HG02840 (cell line): Measurements from ENCODE around the gene SKIL.
"Not testable (repeated sequence)": the region's sequence is repeated elsewhere in the genome, so short reads cannot be mapped to it uniquely, and the experiment has no call there.

Source experiments
- ATAC-seq: cut with Tn5 transposase; IDR thresholded peaks from one replicate; pipeline ENCODE4 v1.9.1; 2021; ENCODE audit warnings: mild to moderate bottlenecking, moderate library complexity, moderate number of reproducible peaks; ENCODE audit not compliant: unreplicated experiment, low FRiP score

The SKIL gene

DNA sequence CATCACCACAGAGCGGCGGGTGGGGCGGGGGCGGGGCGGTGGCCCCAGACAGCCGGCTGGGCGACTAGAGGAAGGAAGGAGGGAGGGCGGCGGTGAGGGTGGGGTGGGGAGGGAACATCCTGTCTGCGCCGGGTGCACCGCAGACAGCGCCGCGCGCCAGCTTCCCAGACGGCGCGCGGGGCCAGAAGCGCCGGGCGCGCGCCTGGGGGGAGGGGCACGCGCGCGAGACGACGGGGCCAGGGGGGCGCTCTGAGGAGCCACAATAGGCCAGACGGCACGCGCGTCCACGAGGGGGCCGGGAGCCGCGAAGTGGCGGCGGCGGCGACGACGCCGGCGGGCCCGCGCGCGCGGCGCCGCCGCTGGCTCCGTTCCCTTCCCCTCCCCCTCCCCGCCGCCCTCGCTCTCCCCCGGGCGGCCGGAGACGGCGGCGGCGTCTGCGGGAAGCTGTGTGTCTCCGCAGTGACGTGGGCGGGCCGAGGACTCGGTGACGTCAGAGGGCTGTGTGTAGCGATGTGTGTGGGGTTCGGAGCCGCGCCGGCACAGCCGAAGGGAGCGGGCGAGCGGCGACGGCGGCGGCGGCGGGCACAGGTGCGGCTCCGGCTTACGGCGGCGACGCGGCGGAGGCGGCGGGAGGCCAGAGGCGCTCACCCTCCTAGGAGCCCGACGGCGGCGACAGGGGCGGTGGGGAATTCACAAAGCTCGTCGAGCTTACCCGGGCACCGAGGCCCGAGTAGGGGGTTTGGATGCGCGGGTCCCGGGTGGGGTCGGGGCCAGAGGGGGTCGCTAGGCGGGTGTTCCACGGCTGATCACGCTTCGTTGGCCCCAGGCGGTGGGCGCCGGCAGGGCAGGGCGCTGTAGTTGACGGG lies at the start of gene SKIL:
SKIL (plus strand) TSS at position 540 of the 866 bp plus-strand sequence. CDS start 2,617 bp downstream, outside the sequence.
- ATAC-seq, result peak; percentile 57

DNA sequence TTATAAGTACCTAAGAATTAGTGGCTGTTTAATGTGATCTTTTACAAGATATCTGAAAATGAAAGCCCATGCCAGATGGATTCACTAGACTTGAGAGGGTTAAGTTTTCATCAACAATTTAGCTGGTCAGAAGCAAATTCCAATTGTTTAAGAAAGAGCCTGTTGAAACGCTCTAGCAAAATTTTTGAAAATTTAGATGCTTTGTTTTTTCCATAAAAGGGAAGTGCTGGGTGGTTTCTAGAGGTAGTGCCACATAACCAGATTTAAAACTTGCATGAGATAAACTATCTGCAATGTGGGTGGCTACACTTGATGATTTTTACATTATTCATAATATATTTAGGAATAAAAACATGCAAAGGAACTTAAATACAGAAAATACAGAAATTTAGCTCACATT lies 48.5 kb upstream of the SKIL start:
- no peak for ATAC-seq

DNA sequence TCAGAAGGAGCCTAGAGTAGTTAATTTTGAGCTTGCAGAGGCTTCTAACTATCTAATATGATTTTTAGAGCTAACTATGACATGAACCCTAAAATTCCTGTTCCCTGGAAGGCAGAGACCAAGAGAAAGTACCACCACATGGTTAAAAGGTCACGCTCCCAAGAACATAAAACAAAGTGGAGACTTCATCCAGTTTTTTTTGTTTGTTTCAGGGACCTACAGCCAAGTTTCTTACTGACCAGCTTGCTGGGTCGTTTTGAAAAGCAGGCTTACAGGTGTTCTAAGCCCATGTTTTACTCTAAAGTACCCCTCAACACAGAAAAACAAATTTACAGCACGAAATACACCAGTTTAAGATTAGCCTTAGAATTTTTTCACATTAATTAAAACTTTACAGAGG lies 39.6 kb upstream of the SKIL start:
- ATAC-seq, result no peak

- no peak for ATAC-seq
Measured at GRCh38 chr3:170320461-170321121, 36.9 kb upstream of the SKIL start.

DNA sequence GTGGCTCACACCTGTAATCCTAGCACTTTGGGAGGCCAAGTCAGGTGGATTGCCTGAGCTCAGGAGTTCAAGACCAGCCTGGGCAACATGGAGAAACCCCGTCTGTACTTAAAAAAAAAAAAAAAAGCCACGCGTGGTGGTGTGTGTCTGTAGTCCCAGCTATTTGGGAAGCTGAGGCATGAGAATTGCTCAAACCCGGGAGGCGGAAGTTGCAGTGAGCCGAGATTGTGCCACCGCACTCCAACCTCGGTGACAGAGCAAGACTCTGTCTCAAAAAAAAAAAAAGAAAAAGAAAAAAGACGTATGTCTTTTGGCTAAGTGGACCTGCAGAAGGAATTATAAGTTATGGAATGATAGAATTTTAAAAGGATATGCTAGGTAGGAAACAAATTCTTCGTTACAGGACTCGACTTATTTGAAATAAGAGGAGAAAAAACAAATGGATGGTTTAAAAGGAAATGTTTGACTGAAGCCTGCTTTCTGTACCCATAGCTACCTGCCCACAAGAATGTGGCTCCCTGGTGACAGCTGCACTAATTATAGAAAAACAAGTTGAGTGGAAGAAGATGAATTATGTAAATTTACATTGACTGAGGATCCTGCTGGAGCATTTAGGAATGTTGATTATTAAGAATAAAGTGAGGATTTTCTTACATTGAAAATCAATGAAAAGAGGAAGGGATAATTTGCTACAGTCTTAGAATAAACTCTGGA lies 36.0 kb upstream of the SKIL start:
- no peak for ATAC-seq

GRCh38 chr3:170322566-170323269 lies 34.8 kb upstream of the SKIL start:
- no peak for ATAC-seq

DNA sequence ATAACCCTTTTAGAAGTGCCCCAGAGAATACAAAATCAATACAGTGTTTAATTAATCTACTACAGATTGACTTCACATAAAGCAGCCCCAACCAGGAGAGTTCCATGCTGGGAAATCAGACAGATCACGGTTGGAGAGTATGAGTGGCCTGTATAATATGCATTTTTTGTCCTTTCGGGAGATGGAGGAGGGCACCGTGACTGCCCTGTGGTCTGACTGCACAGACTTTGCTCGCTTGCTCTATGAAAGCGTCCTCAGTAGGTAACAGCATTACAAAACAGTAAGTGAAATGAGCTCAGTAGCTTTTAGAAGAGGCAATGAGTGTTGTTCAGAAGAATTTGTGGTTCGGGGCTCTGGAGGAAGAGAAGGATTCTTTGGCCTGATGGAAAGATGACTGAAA lies 34.2 kb upstream of the SKIL start:
- ATAC-seq, result no peak

DNA sequence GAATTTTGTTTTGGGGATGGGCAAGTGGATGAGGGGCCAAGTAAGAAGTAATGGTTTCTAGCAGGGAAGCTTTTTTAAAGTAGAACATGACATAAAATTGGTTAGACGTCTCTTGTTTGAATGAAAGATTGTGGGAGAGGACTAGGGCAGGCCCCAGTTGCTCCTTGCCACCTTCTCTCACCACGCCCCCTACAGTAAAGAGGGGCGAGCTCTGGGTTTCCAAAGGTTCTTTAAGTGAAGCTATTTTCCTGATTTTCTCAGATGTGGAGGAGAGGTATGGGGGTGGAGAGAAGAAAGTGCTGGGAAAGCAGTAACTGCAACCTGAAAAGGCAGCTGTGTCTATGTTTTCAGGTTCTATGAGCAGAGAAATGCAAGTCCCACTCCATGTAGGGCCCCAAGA lies 32.6 kb upstream of the SKIL start:
- no peak for ATAC-seq

DNA sequence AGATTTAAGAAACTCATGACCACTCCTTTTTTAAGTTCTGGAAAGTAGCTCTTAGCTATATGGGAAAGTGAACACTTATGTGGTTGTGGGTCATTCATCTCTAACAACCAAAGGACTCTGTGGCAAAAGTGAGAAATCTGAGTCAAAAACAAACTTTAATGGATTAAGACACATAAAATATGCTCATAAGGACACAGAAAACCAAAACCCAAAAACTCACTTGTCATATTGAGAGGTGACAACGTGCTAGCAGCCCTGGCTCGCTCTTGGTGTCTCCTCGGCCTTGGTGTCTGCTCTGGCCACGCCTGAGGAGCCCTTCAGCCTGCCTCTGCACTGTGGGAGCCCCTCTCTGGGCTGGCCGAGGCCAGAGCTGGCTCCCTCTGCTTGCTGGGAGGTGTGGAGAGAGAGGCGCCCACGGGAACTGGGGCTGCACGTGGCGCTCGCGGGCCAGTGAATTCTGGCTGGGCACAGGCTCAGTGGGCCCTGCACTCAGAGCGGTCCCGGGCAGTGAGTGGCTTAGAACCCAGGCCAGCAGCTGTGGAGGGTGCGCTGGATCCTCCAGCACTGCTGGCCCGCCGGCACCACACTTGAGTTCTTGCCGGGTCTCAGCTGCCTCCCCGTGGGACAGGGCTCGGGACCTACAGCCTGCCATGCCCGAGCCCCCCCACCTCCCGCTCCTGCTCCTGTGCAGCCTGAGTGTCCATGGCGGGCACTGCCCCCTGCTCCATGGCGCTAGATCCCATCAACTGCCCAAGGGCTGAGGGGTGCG lies 30.3 kb upstream of the SKIL start:
- no peak for ATAC-seq

DNA sequence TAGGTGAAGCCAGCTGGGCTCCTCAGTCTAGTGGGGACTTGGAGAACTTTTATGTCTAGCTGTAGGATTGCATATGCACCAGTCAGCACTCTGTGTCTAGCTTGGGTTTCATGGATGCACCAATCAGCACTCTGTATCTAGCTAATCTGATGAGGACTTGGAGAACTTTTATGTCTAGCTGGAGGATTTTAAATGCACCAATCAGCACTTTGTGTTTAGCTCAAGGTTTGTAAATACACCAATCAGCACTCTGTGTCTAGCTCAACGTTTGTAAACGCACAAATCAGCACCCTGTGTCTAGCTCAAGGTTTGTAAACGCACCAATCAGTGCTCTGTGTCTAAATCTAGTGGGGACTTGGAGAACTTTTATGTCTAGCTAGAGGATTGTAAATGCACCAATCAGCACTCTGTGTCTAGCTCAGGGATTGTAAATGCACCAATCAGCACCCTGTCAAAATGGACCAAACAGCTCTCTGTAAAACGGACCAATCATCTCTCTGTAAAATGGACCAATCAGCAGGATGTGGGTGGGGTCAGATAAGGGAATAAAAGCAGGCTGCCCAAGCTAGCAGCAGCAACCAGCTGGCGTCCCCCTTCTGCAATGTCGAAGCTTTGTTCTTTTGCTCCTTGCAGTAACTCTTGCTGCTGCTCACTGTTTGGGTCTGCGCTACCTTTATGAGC lies 29.5 kb upstream of the SKIL start:
- ATAC-seq, result not testable (repeated sequence)

DNA sequence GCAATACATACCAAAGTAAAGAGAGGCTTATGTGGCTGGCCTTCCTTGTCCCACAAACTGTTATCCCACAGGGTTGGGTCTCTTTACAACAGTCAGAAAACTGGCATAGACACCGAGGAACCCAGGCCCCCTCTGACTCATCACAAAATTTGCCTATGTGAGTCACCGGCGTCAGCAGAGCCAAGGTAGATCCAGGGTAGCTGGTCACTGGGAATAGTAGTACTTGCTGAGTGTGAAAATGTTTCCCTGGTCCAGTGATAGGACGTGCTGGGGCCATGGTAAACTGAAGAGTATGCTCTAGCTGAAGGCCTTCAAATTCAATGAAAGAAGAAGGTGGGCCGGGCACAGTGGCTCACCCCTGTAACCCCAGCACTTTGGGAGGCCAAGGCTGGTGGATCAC lies 27.1 kb upstream of the SKIL start:
- no peak for ATAC-seq

DNA sequence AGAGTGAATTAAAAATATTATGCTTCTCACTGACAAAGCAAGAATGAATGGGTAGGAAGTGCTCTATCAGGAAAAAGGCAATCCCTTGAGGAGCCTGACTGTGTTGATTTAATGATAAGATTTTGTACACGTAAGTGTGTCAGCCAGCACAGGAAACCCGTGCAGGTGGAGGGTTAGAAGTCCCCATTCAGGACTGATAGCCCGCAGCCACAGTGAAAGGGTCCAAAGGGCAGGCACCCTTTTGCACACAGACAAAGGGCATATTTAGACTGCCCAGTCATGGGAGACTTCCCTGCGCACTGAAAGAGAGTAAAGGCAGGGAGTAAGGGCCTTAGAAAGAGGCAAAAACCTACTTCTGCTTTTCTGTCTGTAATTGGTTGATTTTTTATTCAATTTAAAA lies 26.4 kb upstream of the SKIL start:
- no peak for ATAC-seq

GRCh38 chr3:170337420-170337819 lies 20.1 kb upstream of the SKIL start:
- ATAC-seq, result no peak

GRCh38 chr3:170338690-170339340 lies 18.7 kb upstream of the SKIL start:
- ATAC-seq, result no peak

DNA sequence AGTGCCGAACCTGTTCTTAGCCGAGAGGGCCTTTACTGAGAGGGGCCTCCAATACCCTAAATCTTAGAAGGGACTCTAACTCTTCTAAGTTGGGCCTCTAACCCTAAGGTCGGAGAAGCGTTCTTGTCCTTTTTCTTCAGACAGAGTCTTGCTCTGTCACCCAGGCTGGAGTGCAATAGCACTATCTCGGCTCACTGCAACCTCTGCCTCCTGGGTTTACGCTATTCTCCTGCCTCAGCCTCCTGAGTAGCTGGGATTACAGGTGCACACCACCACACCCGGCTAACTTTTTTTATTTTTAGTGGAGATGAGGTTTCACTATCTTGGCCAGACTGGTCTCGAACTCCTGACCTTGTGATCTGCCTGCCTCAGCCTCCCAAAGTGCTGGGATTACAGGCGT lies 15.2 kb upstream of the SKIL start:
- ATAC-seq, result not testable (repeated sequence)

- ATAC-seq, result not testable (repeated sequence)
Measured at GRCh38 chr3:170343859-170344258, 13.7 kb upstream of the SKIL start.

- ATAC-seq, result no peak
Measured at GRCh38 chr3:170344971-170345370, 12.5 kb upstream of the SKIL start.

GRCh38 chr3:170346481-170347392 lies 10.8 kb upstream of the SKIL start:
- ATAC-seq, result no peak
